Ovary (tissue), 3 donors: ENCODE data around the gene PRSS27.

Experiments used
- CTCF ChIP-seq, 3 donors: fragments of 450-650 bp in 2 of 3; fragments of 200-600 bp in 1 of 3; IDR thresholded peaks; one replicate each; pipeline versions ENCODE4 v1.5.1 to v1.8.0; 2016 to 2022; ENCODE audit warnings: antibody characterized with exemption in 3 of 3, mild to moderate bottlenecking in 1 of 3
- EP300 ChIP-seq: sonication (generic); formaldehyde crosslinking; IDR thresholded peaks from one replicate; pipeline ENCODE4 v1.6.1; 2017; ENCODE audit warnings: antibody characterized with exemption
- POLR2A ChIP-seq: fragments of 450-650 bp; IDR thresholded peaks from one replicate; pipeline ENCODE4 v1.6.1; 2017; ENCODE audit warnings: antibody characterized with exemption, mild to moderate bottlenecking, moderate library complexity
- donor health status: DM: no; HTN: no; CAD: no.

- TF ChIP-seq CTCF (IDR thresholded peaks at IDR 0.05) (no peak), POLR2A (no peak), EP300 (no peak)
Measured at GRCh38 chr16:2737895-2738418, 17.9 kb upstream of the PRSS27 start.
